Measurements from ENCODE around the gene ZNF469.

ZNF469 gene

GRCh38 chr16:88432174-88432573 is 49.4 kb downstream of the ZNF469 start:
- Histone ChIP-seq H3K4me2 (ENCODE audit: low read length) (no peak overlapping the region), H3K27me3 (ENCODE audit: low read depth, low read length) (peaks cover 11% of the 10 kb centered on the region), H2AFZ (ENCODE audit: low read depth, low read length) (no peak overlapping the region), H3K79me2 (ENCODE audit: low read length) (no peaks in the 10 kb centered on the region), H3K36me3 (replicated peaks; ENCODE audit: low read depth, low read length) (no peaks in the 10 kb centered on the region), H4K20me1 (ENCODE audit: insufficient read depth, low read length) (no peaks in the 10 kb centered on the region), H3K9me3 (ENCODE audit: insufficient read depth, low read length) (no peaks in the 10 kb centered on the region), H3K9ac (ENCODE audit: low read length) (no peak overlapping the region), H3K27ac (ENCODE audit: low read length) (no peak overlapping the region), H3K4me1 (ENCODE audit: low read length) (peaks cover 6% of the 10 kb centered on the region; the same call in 1 of the 2 replicates), H3K4me3 (ENCODE audit: low read length) (no peak overlapping the region)
- TF ChIP-seq CTCF (IDR thresholded peaks at IDR 0.05; ENCODE audit: low read depth, low read length) (no peak), EZH2phosphoT487 (IDR thresholded peaks at IDR 0.05; ENCODE audit: low read depth) (no peak)
